Upper lobe of left lung (tissue), 6 donors: ENCODE results near the gene SPTLC2. TPM values are rescaled to one million over a fixed set of nuclear protein-coding genes. Genes with fewer than 3 reads are reported as not detected.
A peak's percentile ranks its signal among the peaks of the same experiment; 100 is the strongest.

ENCODE experiments used
- ATAC-seq, 2 donors: fragments of 200-7000 bp; cut with Tn5 transposase; one replicate each; pipeline ENCODE4 v1.9.1; 2022; ENCODE audit warnings: mild to moderate bottlenecking in 2 of 2, moderate library complexity in 2 of 2; ENCODE audit not compliant: low FRiP score in 2 of 2
- DNase-seq, 2 donors: peaks; one replicate each; pipeline ENCODE4 v3.0.0-alpha.2; 2019 to 2020
- H3K27ac ChIP-seq, 4 donors: fragments of 200-600 bp; sonication (generic); one replicate each; pipeline ENCODE4 v1.5.1; 2016 to 2019
- H3K27me3 ChIP-seq, 4 donors: fragments of 200-600 bp; sonication (generic); one replicate each; pipeline ENCODE4 v1.5.1; 2017 to 2019
- H3K36me3 ChIP-seq, 4 donors: fragments of 200-600 bp; sonication (generic); one replicate each; pipeline ENCODE4 v1.5.1; 2016 to 2019
- H3K4me1 ChIP-seq, 4 donors: fragments of 200-600 bp; sonication (generic); one replicate each; pipeline ENCODE4 v1.5.1; 2018 to 2019
- H3K4me3 ChIP-seq, 4 donors: fragments of 200-600 bp; sonication (generic); one replicate each; pipeline ENCODE4 v1.5.1; 2017 to 2019; ENCODE audit warnings: mild to moderate bottlenecking in 2 of 4, moderate library complexity in 1 of 4
- H3K9me3 ChIP-seq, 4 donors: fragments of 200-600 bp; sonication (generic); one replicate each; pipeline ENCODE4 v1.5.1; 2018 to 2019
- EP300 ChIP-seq, 4 donors: sonication (generic); formaldehyde crosslinking; IDR thresholded peaks; one replicate each; pipeline ENCODE4 v1.5.1; 2017; ENCODE audit warnings: antibody characterized with exemption in 4 of 4, control low read depth in 2 of 4
- POLR2A ChIP-seq, 4 donors: fragments of 450-650 bp; IDR thresholded peaks; one replicate each; pipeline ENCODE4 v1.5.1; 2016 to 2017; ENCODE audit warnings: antibody characterized with exemption in 4 of 4, mild to moderate bottlenecking in 2 of 4
- POLR2AphosphoS5 ChIP-seq, 2 donors: sonication (generic); formaldehyde crosslinking; IDR thresholded peaks; one replicate each; pipeline ENCODE4 v1.5.1; 2017; ENCODE audit warnings: antibody characterized with exemption in 2 of 2
- WGBS, 2 donors: methylation state at CpG; one replicate each; pipeline ENCODE4 v1.1.5; 2017 to 2018; 5-methylcytosine and 5-hydroxymethylcytosine counted together
- total RNA-seq, 6 donors: library from RNA; depleted of rRNA in 4 of 6; stranded (reverse); fragments of >200 nt in 4 of 6; gene quantifications; one replicate each; pipeline versions ENCODE4 v1.1.0 to v1.2.1, GENCODE V29; 2016 to 2021
- TF ChIP-seq, protein P1 (sequence below), 6 experiments: fragments of 450-650 bp in 4 of 6; fragments of 200-600 bp in 2 of 6; sonication (generic) in 2 of 6; IDR thresholded peaks; one replicate each; pipeline ENCODE4 v1.5.1; 2016 to 2019; ENCODE audit warnings: antibody characterized with exemption in 6 of 6
- donor health status: DM: no; HTN: no; CAD: no; lungs with moderate emphysema.
- donor health status: DM: no; HTN: yes; CAD: no; lungs with severe emphysema.

SPTLC2 gene
- total RNA-seq, 6 donors from 2014 or later: 28.0 to 72.3 (median 37.7) TPM

DNA sequence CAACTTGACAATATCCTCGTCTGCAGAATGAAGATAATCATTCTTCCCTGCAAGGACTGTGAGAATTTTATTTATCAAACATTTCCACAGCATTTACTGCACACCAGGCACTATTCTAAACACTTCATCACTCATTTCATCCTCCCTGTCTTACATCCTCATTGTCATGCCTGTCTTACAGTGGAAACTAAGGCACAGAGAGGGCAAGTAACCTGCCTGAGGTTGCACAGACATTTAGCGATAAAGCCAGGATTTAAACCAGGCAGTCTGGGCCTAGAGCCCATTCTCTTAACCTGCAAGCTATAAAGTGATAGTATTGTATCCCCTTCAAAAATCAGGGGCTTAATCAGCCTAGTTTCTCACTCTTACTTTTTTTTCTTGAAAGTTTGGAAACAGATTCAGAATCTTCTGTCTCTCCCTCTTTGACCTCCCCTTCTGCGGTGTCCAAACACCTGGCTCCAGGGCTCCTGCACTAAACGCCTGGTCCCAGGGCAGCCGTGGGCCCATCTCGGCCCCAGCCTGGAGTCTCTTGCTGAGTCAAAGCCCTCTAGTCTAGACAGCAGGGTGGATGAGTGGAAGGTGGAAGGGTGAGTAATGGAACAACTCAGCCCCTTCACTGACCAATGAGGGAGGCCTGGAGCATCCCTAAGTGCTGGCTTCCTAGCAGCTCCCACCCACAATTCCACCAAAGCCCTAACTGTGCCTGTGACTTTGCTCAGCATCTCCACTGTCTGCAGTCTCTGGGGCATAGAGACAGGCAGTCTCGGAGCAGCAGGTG lies 130.3 kb downstream of the SPTLC2 start:
- TF ChIP-seq POLR2AphosphoS5 (IDR thresholded peaks at IDR 0.05): no peak
- TF ChIP-seq POLR2A (IDR thresholded peaks at IDR 0.05): no peak
- no peaks in the 10 kb centered on the region for H3K9me3 ChIP-seq
- no peaks in the 10 kb centered on the region for H3K27me3 ChIP-seq
- DNase-seq (no peak), ATAC-seq (no peak)
- 86 to 93% methylated on average over 7 of the region's 7 CpGs for WGBS, 2 donors
- no peak overlapping the region for H3K4me3 ChIP-seq
- no peaks in the 10 kb centered on the region for H3K4me1 ChIP-seq
- H3K36me3 ChIP-seq: no peaks in the 10 kb centered on the region
- H3K27ac ChIP-seq: no peak overlapping the region

DNA sequence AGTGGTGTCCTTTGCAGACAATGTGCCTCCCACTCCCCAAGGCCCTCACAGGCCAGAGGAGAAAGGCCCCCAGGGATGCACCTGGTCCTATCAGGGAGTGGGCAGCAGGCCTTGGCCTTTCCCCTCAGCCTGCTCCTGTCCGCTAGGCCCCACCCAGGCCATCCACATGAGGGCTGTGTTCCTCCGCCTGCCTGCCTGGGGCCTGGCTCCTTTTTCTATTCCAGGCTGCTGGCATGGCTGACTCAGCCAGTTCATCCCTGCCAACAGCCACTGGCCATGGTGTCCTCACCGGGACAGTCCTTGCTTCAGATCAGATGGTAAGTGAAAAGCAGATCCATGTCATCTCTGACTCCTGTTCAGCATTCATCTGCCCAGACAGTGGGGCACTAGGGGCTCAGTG lies 131.2 kb downstream of the SPTLC2 start:
- TF ChIP-seq POLR2A (IDR thresholded peaks at IDR 0.05): no peak
- TF ChIP-seq EP300 (IDR thresholded peaks at IDR 0.05): no peak
- TF ChIP-seq POLR2AphosphoS5 (IDR thresholded peaks at IDR 0.05): no peak
- DNase-seq: no peak
- no peaks in the 10 kb centered on the region for H3K4me1 ChIP-seq
- ATAC-seq: no peak
- no peak overlapping the region for H3K27ac ChIP-seq
- no peaks in the 10 kb centered on the region for H3K9me3 ChIP-seq
- H3K36me3 ChIP-seq: no peaks in the 10 kb centered on the region
- no peak overlapping the region for H3K4me3 ChIP-seq
- WGBS, 2 donors: 100% methylated on average over 3 of the region's 3 CpGs; no CpG with 5 or more reads in 1 of the 2 donors
- no peaks in the 10 kb centered on the region for H3K27me3 ChIP-seq

DNA sequence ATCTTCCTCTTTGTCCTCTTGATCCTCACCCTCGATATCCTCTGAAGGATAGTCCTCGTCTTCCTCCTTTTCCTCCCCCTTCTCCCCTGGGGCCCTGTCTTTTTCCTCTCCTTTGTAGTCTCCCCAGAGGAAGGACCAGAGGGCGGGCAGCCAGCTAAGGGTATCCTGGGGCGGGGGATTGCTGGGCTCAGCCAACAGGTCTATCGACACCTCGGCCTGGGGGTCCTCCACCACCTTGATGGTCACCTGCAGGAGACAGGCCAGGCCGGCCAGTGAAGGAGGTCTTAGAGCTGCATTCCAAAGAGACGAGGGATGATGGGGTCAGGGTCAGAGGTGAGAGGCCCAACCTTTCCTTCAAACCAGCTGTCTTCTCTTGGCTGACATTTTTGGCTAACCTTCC lies 134.0 kb downstream of the SPTLC2 start:
- no peak for ATAC-seq
- H3K36me3 ChIP-seq: no peaks in the 10 kb centered on the region
- WGBS, 2 donors: 72 to 78% methylated on average over 6 to 8 of the region's 8 CpGs
- no peaks in the 10 kb centered on the region for H3K27me3 ChIP-seq
- H3K27ac ChIP-seq: no peak overlapping the region
- no peaks in the 10 kb centered on the region for H3K4me1 ChIP-seq
- no peak for TF ChIP-seq POLR2AphosphoS5 (IDR thresholded peaks at IDR 0.05)
- no peaks in the 10 kb centered on the region for H3K9me3 ChIP-seq
- no peak for DNase-seq
- H3K4me3 ChIP-seq: no peak overlapping the region

DNA sequence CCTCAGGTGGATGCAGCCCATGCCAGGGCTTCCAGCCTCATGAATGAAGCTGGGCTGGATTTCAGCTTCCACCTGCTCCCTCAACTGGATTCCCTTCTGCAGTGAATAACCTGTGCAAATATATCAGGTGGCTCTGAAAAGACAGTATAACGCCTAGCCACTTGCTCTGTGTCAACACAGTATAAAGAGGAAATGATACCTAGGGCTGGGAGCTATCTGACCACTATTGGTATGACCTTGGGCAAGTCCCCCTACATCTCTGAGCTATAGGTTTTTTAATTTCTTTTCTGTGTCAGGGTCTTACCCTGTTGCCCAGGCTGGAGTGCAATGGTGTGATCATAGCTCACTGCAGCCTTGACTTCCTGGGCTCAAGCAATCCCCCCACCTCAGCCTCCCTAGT lies 137.6 kb downstream of the SPTLC2 start:
- ATAC-seq: no peak
- H3K9me3 ChIP-seq: no peaks in the 10 kb centered on the region
- no peak overlapping the region for H3K27ac ChIP-seq
- no peak for DNase-seq
- no peaks in the 10 kb centered on the region for H3K4me1 ChIP-seq
- TF ChIP-seq EP300 (IDR thresholded peaks at IDR 0.05) (no peak), POLR2AphosphoS5 (IDR thresholded peaks at IDR 0.05) (no peak), POLR2A (IDR thresholded peaks at IDR 0.05) (no peak)
- TF ChIP-seq, protein P1, sequence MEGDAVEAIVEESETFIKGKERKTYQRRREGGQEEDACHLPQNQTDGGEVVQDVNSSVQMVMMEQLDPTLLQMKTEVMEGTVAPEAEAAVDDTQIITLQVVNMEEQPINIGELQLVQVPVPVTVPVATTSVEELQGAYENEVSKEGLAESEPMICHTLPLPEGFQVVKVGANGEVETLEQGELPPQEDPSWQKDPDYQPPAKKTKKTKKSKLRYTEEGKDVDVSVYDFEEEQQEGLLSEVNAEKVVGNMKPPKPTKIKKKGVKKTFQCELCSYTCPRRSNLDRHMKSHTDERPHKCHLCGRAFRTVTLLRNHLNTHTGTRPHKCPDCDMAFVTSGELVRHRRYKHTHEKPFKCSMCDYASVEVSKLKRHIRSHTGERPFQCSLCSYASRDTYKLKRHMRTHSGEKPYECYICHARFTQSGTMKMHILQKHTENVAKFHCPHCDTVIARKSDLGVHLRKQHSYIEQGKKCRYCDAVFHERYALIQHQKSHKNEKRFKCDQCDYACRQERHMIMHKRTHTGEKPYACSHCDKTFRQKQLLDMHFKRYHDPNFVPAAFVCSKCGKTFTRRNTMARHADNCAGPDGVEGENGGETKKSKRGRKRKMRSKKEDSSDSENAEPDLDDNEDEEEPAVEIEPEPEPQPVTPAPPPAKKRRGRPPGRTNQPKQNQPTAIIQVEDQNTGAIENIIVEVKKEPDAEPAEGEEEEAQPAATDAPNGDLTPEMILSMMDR (IDR thresholded peaks at IDR 0.05): no peak
- no peak overlapping the region for H3K4me3 ChIP-seq
- H3K36me3 ChIP-seq: no peaks in the 10 kb centered on the region
- 45 to 67% methylated on average over 1 of the region's 1 CpG for WGBS, 2 donors
- no peaks in the 10 kb centered on the region for H3K27me3 ChIP-seq

DNA sequence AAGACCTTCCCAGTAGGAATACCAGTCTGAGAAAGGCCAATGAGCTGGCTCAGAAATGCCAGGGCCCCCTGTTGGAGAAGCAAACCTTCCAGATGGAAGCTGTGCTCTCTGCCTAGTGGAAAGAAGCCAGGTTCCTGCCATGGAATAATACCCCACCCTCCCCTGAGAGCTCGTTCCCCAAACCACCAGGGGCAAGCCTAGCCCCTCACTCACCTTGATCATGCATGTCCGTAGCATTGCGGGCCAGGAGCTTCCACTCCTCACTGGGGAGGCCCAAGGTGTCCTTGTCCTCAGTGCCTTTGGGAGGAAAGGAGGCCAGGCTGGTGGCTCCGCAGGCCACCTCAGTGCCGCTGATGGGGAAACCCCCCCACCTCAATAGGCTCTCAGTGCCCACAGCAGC lies 138.4 kb downstream of the SPTLC2 start:
- ATAC-seq (no peak), DNase-seq (no peak)
- Histone ChIP-seq H3K27ac (no peak overlapping the region), H3K36me3 (no peaks in the 10 kb centered on the region), H3K9me3 (no peaks in the 10 kb centered on the region), H3K4me1 (no peaks in the 10 kb centered on the region), H3K4me3 (no peak overlapping the region), H3K27me3 (no peaks in the 10 kb centered on the region)
- WGBS, 2 donors: 91% methylated on average over 5 of the region's 5 CpGs; no CpG with 5 or more reads in 1 of the 2 donors
- TF ChIP-seq, protein P1 (IDR thresholded peaks at IDR 0.05): no peak
- TF ChIP-seq EP300 (IDR thresholded peaks at IDR 0.05): no peak
- no peak for TF ChIP-seq POLR2AphosphoS5 (IDR thresholded peaks at IDR 0.05)
- no peak for TF ChIP-seq POLR2A (IDR thresholded peaks at IDR 0.05)

DNA sequence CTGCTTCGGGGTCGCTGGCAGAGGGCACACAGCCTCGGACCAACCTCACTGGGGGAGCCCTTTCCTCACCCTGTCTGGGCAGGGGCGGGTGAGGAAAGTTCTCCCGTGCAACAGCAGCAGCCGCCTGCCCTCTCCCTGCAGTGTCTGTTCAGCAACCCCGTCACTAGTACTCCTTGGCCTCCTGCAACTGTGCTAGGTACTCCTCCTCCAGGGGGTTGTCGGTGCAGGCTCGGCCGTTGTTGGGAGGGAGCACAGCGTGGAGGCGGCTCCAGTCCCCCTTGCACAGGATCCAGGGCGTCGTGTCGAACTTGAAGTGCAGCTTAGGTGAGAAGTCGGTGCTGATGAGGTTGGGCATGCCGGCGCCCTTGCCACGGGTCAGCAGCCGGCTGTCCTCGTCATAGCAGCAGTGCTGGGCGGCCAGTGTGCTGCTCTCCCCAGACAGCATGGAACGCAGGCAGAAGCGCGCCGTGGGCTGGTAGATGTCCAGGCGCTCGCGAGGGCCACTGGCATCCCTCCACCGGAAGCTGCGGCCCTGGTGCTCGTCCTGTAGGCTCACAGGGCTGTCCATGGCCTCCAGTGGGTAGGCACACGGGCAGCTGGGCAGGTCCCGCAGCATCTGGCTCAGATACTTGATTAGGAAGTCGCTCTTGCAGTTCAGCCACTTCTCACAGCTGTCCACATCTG lies 140.9 kb downstream of the SPTLC2 start:
- Histone ChIP-seq H3K9me3 (no peaks in the 10 kb centered on the region), H3K36me3 (no peaks in the 10 kb centered on the region), H3K27ac (no peak overlapping the region), H3K4me1 (no peaks in the 10 kb centered on the region), H3K27me3 (no peaks in the 10 kb centered on the region), H3K4me3 (no peak overlapping the region)
- 83 to 85% methylated on average over 27 to 35 of the region's 35 CpGs for WGBS, 2 donors
- peak in 1 of 2 donors; percentile 77 for DNase-seq
- TF ChIP-seq POLR2AphosphoS5 (IDR thresholded peaks at IDR 0.05) (no peak), POLR2A (IDR thresholded peaks at IDR 0.05) (no peak), EP300 (IDR thresholded peaks at IDR 0.05) (no peak)
- ATAC-seq: peak in 1 of 2 donors; percentile 6
